Neural cell (in vitro differentiated cells): ENCODE results near the gene CCL15.

Experiments used
- POLR2AphosphoS5 ChIP-seq: IDR thresholded peaks from 2 replicates; pipeline ENCODE4 v1.6.1; 2012
- TF ChIP-seq, protein P1 (sequence below): fragments of 450-650 bp; IDR thresholded peaks from 2 replicates; pipeline ENCODE4 v1.5.1; 2014; ENCODE audit warnings: antibody characterized with exemption, mild to moderate bottlenecking, moderate library complexity; ENCODE audit not compliant: poor library complexity, severe bottlenecking

DNA sequence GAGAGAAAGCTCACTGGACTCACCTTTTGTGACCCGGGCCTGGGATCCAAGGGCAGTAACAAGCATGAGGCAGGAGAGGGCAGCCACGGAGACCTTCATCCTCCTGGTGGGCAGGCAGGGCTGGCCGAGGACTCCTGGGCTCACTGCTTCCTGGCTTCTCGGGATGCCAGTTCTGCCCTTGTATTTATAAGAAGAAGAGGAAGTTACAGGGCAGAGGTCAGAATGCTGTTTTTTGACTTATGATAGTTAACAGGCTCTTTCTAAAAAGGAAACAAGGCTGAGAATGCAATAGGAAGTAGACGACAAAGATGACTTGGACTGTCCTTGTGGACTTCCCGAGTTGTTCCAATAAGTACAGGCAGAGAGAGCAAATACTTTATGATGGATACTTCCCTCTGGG, 16.4 kb upstream of the CCL15 start, which contains the start of gene CCL23:
- no peak for TF ChIP-seq POLR2AphosphoS5
- TF ChIP-seq, protein P1, sequence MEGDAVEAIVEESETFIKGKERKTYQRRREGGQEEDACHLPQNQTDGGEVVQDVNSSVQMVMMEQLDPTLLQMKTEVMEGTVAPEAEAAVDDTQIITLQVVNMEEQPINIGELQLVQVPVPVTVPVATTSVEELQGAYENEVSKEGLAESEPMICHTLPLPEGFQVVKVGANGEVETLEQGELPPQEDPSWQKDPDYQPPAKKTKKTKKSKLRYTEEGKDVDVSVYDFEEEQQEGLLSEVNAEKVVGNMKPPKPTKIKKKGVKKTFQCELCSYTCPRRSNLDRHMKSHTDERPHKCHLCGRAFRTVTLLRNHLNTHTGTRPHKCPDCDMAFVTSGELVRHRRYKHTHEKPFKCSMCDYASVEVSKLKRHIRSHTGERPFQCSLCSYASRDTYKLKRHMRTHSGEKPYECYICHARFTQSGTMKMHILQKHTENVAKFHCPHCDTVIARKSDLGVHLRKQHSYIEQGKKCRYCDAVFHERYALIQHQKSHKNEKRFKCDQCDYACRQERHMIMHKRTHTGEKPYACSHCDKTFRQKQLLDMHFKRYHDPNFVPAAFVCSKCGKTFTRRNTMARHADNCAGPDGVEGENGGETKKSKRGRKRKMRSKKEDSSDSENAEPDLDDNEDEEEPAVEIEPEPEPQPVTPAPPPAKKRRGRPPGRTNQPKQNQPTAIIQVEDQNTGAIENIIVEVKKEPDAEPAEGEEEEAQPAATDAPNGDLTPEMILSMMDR = no peak
